ENCODE data around the gene C2orf92.

The C2orf92 gene

GRCh38 chr2:97735161-97735561 lies 65.6 kb downstream of the C2orf92 start:
- no peak overlapping the region for H3K4me3 ChIP-seq (ENCODE audit: control insufficient read depth, low read depth, low read length)
- DNase-seq (ENCODE audit: low read depth), result no peak
- TF ChIP-seq CTCF (IDR thresholded peaks at IDR 0.05; ENCODE audit: control insufficient read depth, insufficient read depth, low read depth, low read length, missing control alignments), result no peak

GRCh38 chr2:97736185-97736584 lies 66.7 kb downstream of the C2orf92 start:
- no peak for TF ChIP-seq CTCF (IDR thresholded peaks at IDR 0.05; ENCODE audit: control insufficient read depth, insufficient read depth, low read depth, low read length, missing control alignments)
- H3K4me3 ChIP-seq (ENCODE audit: control insufficient read depth, low read depth, low read length), result no peak overlapping the region
- no peak for DNase-seq (ENCODE audit: low read depth)

- H3K4me3 ChIP-seq (ENCODE audit: control insufficient read depth, low read depth, low read length), result no peak overlapping the region
- no peak for TF ChIP-seq CTCF (IDR thresholded peaks at IDR 0.05; ENCODE audit: control insufficient read depth, insufficient read depth, low read depth, low read length, missing control alignments)
- DNase-seq (ENCODE audit: low read depth), result no peak
These were observed 67.3 kb downstream of the C2orf92 start for GRCh38 chr2:97736608-97737330.

GRCh38 chr2:97737421-97738178 lies 68.1 kb downstream of the C2orf92 start:
- H3K4me3 ChIP-seq (ENCODE audit: control insufficient read depth, low read depth, low read length), result no peak overlapping the region
- DNase-seq (ENCODE audit: low read depth), result no peak
- no peak for TF ChIP-seq CTCF (IDR thresholded peaks at IDR 0.05; ENCODE audit: control insufficient read depth, insufficient read depth, low read depth, low read length, missing control alignments)

- no peak overlapping the region for H3K4me3 ChIP-seq (ENCODE audit: control insufficient read depth, low read depth, low read length)
- no peak for DNase-seq (ENCODE audit: low read depth)
- no peak for TF ChIP-seq CTCF (IDR thresholded peaks at IDR 0.05; ENCODE audit: control insufficient read depth, insufficient read depth, low read depth, low read length, missing control alignments)
These were observed 68.9 kb downstream of the C2orf92 start for GRCh38 chr2:97738179-97739019.
